Pulmonary artery endothelial cell (primary cell): Measurements from ENCODE around the gene ADAMTSL4. TPM values are rescaled to one million over a fixed set of nuclear protein-coding genes. Genes with fewer than 3 reads are reported as not detected.

ENCODE experiments used
- DNase-seq: peaks from one replicate; pipeline ENCODE4 v3.0.0-alpha.2; 2011; ENCODE audit warnings: low read depth, low spot score
- total RNA-seq: library from RNA; depleted of rRNA; stranded (reverse); fragments of >200 nt; gene quantifications from 2 replicates; pipeline ENCODE4 v1.2.3, GENCODE V29; 2014

The ADAMTSL4 gene
- total RNA-seq, 1 donor from 2014 or later, result 0.20 TPM

GRCh38 chr1:150534002-150534401, 15.2 kb upstream of the ADAMTSL4 start:
- no peak for DNase-seq

DNA sequence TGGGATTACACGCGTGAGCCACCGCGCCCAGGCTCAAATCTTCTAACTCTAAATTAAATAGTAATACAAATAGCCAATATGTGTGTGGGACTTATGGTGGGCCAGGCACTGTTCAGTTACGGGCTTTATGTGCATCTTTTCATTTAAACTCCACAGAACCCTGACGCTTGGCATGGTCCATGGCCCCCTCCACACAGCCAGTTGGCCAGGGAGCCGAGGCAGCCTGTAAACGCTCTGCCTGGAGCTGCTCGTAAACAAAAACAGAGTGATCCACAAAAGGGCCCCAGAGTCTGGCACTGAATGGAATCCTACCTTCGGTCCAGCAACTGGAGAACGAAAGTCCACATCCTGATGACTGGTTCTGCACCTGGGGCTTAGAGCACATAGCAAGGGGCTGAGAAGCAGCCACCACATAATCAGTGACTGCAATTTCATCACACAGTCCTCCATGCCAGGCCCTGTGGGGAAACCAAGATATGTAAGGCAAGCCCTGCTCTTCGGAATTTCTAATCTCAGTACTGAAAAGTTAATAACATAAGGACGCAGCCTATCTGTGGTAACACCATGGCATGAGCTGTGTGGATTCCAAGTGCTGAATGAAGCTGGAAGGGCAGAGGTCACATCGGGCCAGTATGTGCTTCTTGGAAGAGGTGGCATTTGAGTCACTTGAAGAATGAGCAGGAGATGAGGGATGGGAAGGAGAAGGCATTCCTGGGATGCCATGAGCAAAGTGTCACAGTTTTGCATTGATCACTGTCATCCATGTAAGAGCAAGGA, 13.5 kb upstream of the ADAMTSL4 start:
- DNase-seq, result no peak

DNA sequence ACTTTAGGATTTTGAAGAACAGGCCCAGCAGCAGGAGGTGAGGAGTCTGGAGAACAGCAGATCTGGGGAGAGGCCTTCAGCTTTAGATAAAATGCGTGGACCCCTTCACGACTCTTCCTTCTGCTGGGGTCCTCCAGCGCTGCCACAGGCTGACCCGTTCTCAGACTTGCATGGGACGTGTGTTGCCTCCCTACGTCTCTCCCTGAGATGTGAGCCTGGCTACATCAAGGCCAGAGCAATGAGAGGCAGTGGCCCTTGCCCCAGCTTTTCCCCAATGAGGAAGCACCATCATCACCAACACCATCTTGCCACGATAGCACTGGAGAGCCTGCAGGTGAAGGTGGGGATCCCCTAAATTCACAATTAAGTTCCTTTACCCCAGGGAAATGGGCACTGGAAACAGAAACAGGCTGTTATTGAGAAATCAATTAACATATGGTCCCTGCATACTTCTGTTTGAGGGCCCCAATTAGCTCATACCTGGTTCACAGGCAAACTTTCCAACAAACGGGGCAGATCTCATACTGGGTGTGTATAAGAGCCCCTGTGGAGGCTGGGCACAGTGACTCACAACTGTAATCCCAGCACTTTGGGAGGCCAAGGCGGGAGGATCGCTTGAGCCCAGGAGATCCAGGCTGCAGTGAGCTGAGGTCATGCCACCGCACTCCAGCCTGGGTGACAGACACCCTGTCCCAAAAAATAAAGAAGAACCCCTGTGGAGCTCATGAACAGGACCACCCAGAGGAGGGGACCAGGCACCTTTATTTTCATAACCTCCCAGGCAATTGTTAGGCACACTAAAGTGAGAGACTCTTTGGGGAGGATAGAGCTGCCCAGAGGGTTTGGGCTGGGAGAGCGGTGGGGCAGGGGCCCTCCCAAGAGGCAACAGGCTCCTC, 12.1 kb upstream of the ADAMTSL4 start:
- no peak for DNase-seq

GRCh38 chr1:150537732-150538684, 11.2 kb upstream of the ADAMTSL4 start:
- DNase-seq, result no peak

DNA sequence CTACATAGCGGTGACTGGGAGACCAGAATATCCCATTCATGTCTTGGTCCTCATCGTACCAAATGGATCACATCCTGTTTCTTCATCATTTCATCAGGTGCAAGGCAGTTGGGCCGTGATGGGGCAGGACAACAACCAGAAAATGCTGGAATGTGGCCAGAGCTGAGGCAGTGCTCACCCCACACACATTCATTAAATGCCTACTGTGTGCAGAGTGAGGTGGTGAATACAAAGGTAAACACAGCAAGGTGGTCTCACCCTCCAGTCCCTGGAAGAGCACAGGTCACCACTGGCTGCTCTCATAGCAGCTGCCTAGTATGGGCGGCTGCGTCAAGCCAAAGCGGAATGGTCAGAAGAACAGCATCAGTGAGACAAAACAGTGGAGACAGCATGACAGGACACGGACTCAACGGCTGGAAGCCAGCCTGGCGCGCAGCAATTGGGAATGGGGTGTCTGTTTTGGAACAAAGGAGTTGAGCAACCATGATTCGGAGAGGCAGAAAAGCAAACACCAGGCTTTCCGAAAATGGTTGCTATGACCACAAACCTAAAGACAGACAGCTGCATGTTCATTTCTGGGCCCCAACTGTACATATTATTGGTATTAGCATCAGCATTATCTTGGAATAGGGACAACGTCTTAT, 5.6 kb upstream of the ADAMTSL4 start:
- DNase-seq, result no peak

GRCh38 chr1:150544204-150544603, 5.0 kb upstream of the ADAMTSL4 start:
- DNase-seq, result no peak

DNA sequence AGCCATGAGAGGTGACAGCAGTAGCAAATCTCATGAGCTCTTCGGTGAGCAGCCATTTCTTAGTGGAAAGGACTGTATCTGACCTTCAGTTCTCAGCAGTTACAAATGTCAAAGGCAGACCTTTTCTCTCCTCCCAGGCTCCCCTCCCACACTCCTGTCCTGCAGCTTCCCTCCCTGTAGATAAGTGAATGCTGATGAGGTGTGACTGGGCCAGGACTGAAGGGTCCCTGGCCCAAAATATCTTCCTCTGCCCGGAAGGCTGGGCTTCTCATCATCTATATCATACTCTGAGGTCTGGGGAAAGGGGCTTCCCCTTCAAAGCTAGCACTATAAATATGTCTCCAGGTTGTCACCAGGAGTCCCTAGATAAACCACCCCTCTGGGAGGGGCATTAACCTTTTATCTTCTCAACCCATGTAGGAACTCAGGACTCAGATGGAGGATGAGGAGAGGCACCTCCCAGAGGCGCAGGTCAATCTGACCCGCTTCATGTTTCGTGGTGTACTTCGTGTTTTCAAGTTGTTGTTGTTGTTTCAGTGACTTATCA, 3.6 kb upstream of the ADAMTSL4 start:
- no peak for DNase-seq

DNA sequence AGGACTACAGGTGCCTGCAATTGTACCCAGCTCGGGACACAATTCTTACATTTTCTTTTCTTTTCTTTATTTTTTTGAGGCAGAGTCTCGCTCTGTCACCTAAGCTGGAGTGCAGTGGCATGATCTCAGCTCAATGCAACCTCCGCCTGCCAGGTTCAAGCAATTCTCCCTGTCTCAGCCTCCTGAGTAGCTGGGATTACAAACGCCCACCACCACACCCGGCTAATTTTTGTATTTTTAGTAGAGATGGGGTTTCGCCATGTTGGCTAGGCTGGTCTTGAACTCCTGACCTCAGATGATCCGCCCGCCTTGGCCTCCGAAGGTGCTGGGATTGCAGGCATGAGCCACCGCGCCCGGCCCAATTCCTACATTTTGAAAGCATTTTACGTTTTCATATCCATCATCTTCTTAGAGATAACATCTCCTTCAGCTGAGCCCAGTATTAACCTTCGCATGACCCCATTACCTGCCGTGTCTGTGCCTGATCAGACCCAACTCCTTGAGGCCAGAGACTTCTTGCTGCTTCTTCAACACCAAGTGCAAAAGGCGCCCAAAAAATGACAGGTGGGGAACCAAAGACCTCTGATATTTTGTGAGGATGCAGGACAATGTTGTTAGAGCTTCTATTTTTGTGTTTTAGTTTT, 2.8 kb upstream of the ADAMTSL4 start:
- no peak for DNase-seq

DNA sequence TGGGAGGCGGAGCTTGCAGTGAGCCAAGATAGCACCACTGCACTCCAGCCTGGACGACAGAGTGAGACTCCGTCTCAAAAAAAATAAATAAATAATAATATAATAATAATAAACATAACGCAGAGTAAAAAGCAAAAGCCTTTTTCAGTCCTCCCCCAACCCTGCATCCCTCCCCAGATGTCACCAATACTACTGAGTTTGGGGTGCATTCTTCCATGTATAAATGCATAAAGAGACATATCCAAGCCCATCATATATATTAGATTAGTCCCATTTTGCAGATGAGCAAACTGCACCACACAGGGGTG, 930 bp upstream of the ADAMTSL4 start:
- no peak for DNase-seq

DNA sequence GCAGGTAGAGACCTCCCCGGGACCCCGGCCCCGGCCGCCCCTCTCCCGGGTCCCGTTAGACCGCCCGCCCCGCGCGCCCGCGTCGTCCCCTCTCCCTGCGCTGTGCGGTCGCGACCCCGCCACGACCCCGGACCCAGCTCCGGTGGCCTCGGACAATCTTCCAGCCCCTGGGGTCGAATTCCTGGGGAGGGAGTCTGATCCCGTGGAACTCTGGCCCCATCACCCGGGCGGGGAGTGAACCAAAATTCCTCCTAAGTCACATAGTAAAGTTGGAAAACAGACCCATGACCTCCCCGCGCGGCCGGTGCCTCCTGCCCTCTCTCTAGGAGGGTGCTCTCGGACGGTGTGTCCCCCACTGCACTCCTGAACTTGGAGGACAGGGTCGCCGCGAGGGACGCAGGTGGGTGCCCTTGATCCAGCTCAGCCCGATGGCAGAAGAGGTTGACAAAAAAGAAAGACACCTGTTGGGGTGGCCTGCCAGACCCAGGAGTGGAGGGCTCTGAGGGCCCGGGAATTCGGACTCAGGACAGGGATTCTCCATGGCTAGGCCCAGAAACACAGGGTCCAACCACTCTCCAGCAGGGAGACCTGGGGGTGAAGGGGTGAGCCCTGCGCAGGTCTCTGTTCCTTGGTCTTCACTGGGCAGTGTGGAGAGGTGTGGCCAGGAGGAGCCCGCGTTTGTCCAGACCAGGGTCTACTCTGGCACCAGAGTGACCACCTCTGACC, 451 bp downstream of the ADAMTSL4 start:
- DNase-seq, result no peak

GRCh38 chr1:150550222-150551050, 1.2 kb downstream of the ADAMTSL4 start:
- DNase-seq, result no peak

- DNase-seq, result no peak
Measured at GRCh38 chr1:150551051-150551783, 2.0 kb downstream of the ADAMTSL4 start.

- no peak for DNase-seq
Measured at GRCh38 chr1:150551784-150552127, 2.5 kb downstream of the ADAMTSL4 start.

DNA sequence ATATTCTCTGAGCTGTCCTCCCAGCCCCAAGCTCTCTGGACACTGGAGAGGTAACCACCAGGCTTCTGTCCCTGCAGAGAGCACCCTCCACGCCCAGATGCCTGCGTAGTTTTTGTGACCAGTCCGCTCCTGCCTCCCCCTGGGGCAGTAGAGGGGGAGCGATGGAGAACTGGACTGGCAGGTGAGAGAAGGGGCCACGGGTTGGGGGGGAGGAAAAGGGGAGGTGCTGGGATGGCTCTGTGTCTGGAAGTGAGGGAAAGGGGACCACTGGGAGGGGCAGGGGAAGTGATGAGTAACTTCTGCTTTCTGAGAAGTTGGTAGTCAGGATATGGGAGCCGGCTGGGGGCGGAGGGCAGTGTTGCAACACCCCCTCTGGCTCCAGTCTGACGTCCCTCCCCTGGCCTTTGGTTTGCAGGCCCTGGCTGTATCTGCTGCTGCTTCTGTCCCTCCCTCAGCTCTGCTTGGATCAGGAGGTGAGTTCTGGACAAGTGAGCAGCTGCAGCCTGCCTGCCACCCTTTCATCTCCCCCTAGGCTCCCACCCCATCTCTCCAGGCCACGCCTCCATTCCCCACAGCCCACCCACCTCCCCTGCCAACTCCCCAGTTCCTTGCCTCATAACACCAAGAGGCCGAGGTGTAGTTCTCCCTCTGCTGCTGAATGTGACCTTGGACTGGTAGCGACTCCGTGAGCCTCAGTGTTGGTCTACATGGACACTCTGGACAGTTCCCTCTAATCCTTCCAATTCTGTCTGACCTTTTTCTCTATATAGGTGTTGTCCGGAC, 3.1 kb downstream of the ADAMTSL4 start:
- no peak for DNase-seq

DNA sequence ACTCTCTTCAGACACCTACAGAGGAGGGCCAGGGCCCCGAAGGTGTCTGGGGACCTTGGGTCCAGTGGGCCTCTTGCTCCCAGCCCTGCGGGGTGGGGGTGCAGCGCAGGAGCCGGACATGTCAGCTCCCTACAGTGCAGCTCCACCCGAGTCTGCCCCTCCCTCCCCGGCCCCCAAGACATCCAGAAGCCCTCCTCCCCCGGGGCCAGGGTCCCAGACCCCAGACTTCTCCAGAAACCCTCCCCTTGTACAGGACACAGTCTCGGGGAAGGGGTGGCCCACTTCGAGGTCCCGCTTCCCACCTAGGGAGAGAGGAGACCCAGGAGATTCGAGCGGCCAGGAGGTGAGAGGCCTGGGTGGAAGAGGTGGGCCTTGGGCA, 3.7 kb downstream of the ADAMTSL4 start:
- no peak for DNase-seq

DNA sequence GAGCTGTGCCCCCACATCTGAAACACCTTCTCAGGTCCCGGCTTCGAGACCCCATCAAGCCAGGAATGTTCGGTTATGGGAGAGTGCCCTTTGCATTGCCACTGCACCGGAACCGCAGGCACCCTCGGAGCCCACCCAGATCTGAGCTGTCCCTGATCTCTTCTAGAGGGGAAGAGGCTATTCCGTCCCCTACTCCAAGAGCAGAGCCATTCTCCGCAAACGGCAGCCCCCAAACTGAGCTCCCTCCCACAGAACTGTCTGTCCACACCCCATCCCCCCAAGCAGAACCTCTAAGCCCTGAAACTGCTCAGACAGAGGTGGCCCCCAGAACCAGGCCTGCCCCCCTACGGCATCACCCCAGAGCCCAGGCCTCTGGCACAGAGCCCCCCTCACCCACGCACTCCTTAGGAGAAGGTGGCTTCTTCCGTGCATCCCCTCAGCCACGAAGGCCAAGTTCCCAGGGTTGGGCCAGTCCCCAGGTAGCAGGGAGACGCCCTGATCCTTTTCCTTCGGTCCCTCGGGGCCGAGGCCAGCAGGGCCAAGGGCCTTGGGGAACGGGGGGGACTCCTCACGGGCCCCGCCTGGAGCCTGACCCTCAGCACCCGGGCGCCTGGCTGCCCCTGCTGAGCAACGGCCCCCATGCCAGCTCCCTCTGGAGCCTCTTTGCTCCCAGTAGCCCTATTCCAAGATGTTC, 4.3 kb downstream of the ADAMTSL4 start:
- DNase-seq, result no peak

GRCh38 chr1:150554086-150554452, 4.9 kb downstream of the ADAMTSL4 start:
- DNase-seq, result no peak
